Gastrocnemius medialis (tissue), 4 donors: Measurements from ENCODE around the gene PRSS23. TPM values are rescaled to one million over a fixed set of nuclear protein-coding genes. Genes with fewer than 3 reads are reported as not detected.
A peak's percentile ranks its signal among the peaks of the same experiment; 100 is the strongest.

Experiments used
- ATAC-seq, 2 donors: fragments of 150-250 bp; one replicate each; pipeline ENCODE4 v1.9.1; 2016
- DNase-seq, 2 donors: peaks; one replicate each; pipeline ENCODE4 v3.0.0-alpha.2; 2019
- H3K27ac ChIP-seq, 4 donors: fragments of 200-600 bp; sonication (generic); 1 replicate in 1 of 4; 2 replicates in 3 of 4; pipeline ENCODE4 v1.5.1; 2016 to 2018; ENCODE audit warnings: mild to moderate bottlenecking in 2 of 4, moderate library complexity in 1 of 4
- H3K27me3 ChIP-seq, 3 donors: fragments of 200-600 bp; sonication (generic) in 2 of 3; 1 replicate in 1 of 3; 2 replicates in 2 of 3; pipeline versions ENCODE4 v1.5.1 to v1.6.0; 2016 to 2019; ENCODE audit warnings: mild to moderate bottlenecking in 1 of 3, moderate library complexity in 1 of 3
- H3K36me3 ChIP-seq, 2 donors: fragments of 200-600 bp; sonication (generic) in 1 of 2; one replicate each; pipeline ENCODE4 v1.5.1; 2017 to 2018
- H3K4me1 ChIP-seq, 2 donors: fragments of 200-600 bp; sonication (generic) in 1 of 2; one replicate each; pipeline ENCODE4 v1.5.1; 2016 to 2017; ENCODE audit warnings: mild to moderate bottlenecking in 2 of 2
- H3K4me3 ChIP-seq, 4 donors: fragments of 200-600 bp; sonication (generic) in 3 of 4; 1 replicate in 1 of 4; 2 replicates in 3 of 4; pipeline ENCODE4 v1.5.1; 2016 to 2019; ENCODE audit warnings: mild to moderate bottlenecking in 2 of 4
- H3K9me3 ChIP-seq, 3 donors: fragments of 200-600 bp; sonication (generic) in 2 of 3; 1 replicate in 1 of 3; 2 replicates in 2 of 3; pipeline ENCODE4 v1.5.1; 2016 to 2019
- POLR2A ChIP-seq, 2 donors: fragments of 450-650 bp; IDR thresholded peaks; one replicate each; pipeline ENCODE4 v1.6.1; 2017; ENCODE audit warnings: antibody characterized with exemption in 2 of 2, mild to moderate bottlenecking in 2 of 2, moderate library complexity in 2 of 2
- in situ Hi-C, 4 donors: fragments of 200-750 bp; cut with MboI; loops; one replicate each; pipeline versions ENCODE4 v1.15.0 to v1.8.0; 2017; ENCODE audit warnings: low sequenced_read_pairs in 4 of 4
- intact Hi-C: fragments of 100-400 bp; cut with DNase I; formaldehyde crosslinking; loops from one replicate; pipeline ENCODE4 v1.15.1; 2023; ENCODE audit warnings: low total_unique reads
- total RNA-seq, 4 donors: library from RNA; depleted of rRNA; stranded (reverse); fragments of >200 nt; gene quantifications; one replicate each; pipeline versions ENCODE4 v1.1.0 to v1.2.3, GENCODE V29; 2016
- TF ChIP-seq, protein P1 (sequence below), 5 experiments: fragments of 450-650 bp in 3 of 5; fragments of 200-600 bp in 2 of 5; sonication (generic) in 2 of 5; IDR thresholded peaks in 4 of 5; conservative IDR thresholded peaks in 1 of 5; 1 replicate in 4 of 5; 2 replicates in 1 of 5; pipeline ENCODE4 v1.5.1; 2016 to 2019; ENCODE audit warnings: antibody characterized with exemption in 5 of 5, mild to moderate bottlenecking in 3 of 5, moderate library complexity in 3 of 5

The PRSS23 gene
- total RNA-seq, 4 donors from 2014 or later, result 2.4 to 12.2 (median 7.1) TPM

- in situ Hi-C loops, result no loop called here
- H3K4me1 ChIP-seq, result peaks cover 2 to 7% of the 10 kb centered on the region in 2 donors
- no peaks in the 10 kb centered on the region for H3K27me3 ChIP-seq
- intact Hi-C loops, result no loop called here
- H3K27ac ChIP-seq, result no peak overlapping the region
- H3K9me3 ChIP-seq, result no peaks in the 10 kb centered on the region
- H3K36me3 ChIP-seq, result no peaks in the 10 kb centered on the region
- no peak for TF ChIP-seq POLR2A (IDR thresholded peaks at IDR 0.05)
- TF ChIP-seq, protein P1, sequence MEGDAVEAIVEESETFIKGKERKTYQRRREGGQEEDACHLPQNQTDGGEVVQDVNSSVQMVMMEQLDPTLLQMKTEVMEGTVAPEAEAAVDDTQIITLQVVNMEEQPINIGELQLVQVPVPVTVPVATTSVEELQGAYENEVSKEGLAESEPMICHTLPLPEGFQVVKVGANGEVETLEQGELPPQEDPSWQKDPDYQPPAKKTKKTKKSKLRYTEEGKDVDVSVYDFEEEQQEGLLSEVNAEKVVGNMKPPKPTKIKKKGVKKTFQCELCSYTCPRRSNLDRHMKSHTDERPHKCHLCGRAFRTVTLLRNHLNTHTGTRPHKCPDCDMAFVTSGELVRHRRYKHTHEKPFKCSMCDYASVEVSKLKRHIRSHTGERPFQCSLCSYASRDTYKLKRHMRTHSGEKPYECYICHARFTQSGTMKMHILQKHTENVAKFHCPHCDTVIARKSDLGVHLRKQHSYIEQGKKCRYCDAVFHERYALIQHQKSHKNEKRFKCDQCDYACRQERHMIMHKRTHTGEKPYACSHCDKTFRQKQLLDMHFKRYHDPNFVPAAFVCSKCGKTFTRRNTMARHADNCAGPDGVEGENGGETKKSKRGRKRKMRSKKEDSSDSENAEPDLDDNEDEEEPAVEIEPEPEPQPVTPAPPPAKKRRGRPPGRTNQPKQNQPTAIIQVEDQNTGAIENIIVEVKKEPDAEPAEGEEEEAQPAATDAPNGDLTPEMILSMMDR (IDR thresholded peaks at IDR 0.05 in 4 of 5, conservative IDR thresholded peaks at IDR 0.05 in 1 of 5), result no peak
- DNase-seq (no peak), ATAC-seq (no peak)
- H3K4me3 ChIP-seq, result no peak overlapping the region
Measured at GRCh38 chr11:86785576-86785975, 14.8 kb upstream of the PRSS23 start.

DNA sequence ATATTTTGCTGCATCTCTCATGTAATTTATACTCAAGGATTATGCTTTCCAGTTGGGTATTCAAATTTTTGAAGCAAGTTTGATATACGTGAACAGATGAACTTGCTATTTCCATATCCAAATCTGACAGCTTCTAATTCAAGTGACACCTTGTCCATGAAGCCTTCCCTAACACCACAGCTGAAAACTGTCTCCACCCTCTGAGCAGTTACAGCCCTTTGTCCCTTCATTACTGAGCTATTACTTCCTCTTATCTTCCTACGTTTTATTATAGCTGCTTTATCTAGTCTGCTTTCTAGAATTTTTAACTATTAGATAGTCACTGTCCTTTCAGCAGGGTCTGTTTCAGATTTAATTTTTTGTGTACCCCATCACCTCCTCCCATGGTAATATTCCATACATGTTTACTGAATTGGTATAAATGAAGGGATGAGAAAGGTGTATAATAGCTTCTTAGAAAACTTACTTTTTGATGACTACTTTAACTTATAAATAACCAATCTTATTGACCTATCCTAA lies 13.3 kb upstream of the PRSS23 start:
- Histone ChIP-seq H3K27ac (no peak overlapping the region), H3K36me3 (no peaks in the 10 kb centered on the region), H3K4me3 (no peak overlapping the region), H3K4me1 (peaks cover 17 to 19% of the 10 kb centered on the region in 2 donors), H3K27me3 (no peaks in the 10 kb centered on the region), H3K9me3 (no peaks in the 10 kb centered on the region)
- intact Hi-C loops (no loop called here), in situ Hi-C loops (no loop called here)
- DNase-seq (no peak), ATAC-seq (no peak)
- no peak for TF ChIP-seq POLR2A (IDR thresholded peaks at IDR 0.05)
- TF ChIP-seq, protein P1 (IDR thresholded peaks at IDR 0.05 in 4 of 5, conservative IDR thresholded peaks at IDR 0.05 in 1 of 5), result no peak

DNA sequence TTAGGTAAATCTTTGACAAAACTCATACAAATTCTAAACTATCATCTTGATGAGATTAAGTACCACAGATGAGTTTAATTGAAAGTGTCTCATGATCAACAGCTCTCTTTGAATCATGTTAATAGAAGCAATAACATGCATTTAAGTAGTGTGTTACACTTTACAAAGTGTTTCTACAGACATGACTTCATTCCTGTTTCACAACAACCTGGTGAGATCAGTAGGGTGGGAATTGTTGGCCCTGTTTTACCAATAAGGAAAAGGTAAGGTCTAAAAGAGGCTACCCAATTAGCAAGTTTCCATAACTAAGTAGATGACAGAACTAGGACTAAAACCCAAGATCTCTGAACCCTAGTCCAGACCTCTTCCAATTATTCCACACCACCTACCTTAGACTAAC lies 12.7 kb upstream of the PRSS23 start:
- intact Hi-C loops, result no loop called here
- TF ChIP-seq, protein P1 (IDR thresholded peaks at IDR 0.05 in 4 of 5, conservative IDR thresholded peaks at IDR 0.05 in 1 of 5), result no peak
- TF ChIP-seq POLR2A (IDR thresholded peaks at IDR 0.05), result no peak
- no peaks in the 10 kb centered on the region for H3K27me3 ChIP-seq
- no peak overlapping the region for H3K4me3 ChIP-seq
- H3K27ac ChIP-seq, result no peak overlapping the region
- peaks cover 23 to 24% of the 10 kb centered on the region in 2 donors for H3K4me1 ChIP-seq
- H3K9me3 ChIP-seq, result no peaks in the 10 kb centered on the region
- no peaks in the 10 kb centered on the region for H3K36me3 ChIP-seq
- ATAC-seq (no peak), DNase-seq (no peak)
- in situ Hi-C loops, result no loop called here

DNA sequence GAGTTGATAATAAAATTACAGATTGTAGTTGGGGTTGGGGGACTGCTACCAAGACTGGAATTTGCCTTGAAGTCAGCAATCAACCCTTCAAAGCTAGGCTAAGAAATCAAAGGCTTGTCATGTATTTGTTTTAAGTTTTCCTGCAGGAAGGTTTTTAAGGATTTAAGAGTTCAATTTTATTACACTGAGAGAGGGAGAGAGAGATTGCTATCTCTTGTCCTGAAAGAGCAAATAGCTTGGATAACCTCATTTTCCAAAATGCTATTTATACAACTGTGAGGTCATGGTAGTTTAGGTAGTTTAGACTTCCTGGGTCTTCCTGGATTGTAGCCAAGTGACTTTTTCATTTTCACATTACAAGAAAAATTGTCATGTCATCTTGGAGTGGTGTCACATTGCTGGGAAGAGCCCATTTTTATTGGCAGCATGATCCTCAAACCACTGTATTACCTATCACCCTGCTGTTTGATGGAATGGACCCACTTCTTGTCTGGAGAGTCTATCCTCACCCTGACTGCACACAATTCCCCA lies 10.1 kb upstream of the PRSS23 start:
- no peak for TF ChIP-seq POLR2A (IDR thresholded peaks at IDR 0.05)
- TF ChIP-seq, protein P1 (IDR thresholded peaks at IDR 0.05 in 4 of 5, conservative IDR thresholded peaks at IDR 0.05 in 1 of 5), result no peak
- no peak overlapping the region for H3K4me3 ChIP-seq
- H3K36me3 ChIP-seq, result no peaks in the 10 kb centered on the region
- DNase-seq, result no peak
- peak overlapping the region in 2 of 4 donors; percentile 33 to 71 for H3K27ac ChIP-seq
- no peaks in the 10 kb centered on the region for H3K27me3 ChIP-seq
- no peak for ATAC-seq
- H3K4me1 ChIP-seq, result peaks cover 31 to 34% of the 10 kb centered on the region in 2 donors
- in situ Hi-C loops (loop anchor here in 1 of 4 donors (10.0 kb wide), 1 partner anchor 115 kb away; the partner anchor contains the start of gene ME3), intact Hi-C loops (no loop called here)
- H3K9me3 ChIP-seq, result no peaks in the 10 kb centered on the region
